ENCODE measurements around the gene GLO1.

GRCh38 chr6:38723783-38724182 lies 20.8 kb upstream of the GLO1 start:
- TF ChIP-seq POLR2A (IDR thresholded peaks at IDR 0.05) (no peak), CTCF (IDR thresholded peaks at IDR 0.05) (no peak)
